Kidney glomerular epithelial cell (primary cell): ENCODE measurements around the gene KHDC1L.
A peak's percentile ranks its signal among the peaks of the same experiment; 100 is the strongest.
"Not testable (repeated sequence)": the region's sequence is repeated elsewhere in the genome, so short reads cannot be mapped to it uniquely, and the experiment has no call there.

Experiments
- DNase-seq: peaks from one replicate; lab custom pipeline; 2025; lab: John Stamatoyannopoulos, UW

KHDC1L gene

GRCh38 chr6:73204252-73204651, 21.0 kb downstream of the KHDC1L start:
- no peak for DNase-seq

DNA sequence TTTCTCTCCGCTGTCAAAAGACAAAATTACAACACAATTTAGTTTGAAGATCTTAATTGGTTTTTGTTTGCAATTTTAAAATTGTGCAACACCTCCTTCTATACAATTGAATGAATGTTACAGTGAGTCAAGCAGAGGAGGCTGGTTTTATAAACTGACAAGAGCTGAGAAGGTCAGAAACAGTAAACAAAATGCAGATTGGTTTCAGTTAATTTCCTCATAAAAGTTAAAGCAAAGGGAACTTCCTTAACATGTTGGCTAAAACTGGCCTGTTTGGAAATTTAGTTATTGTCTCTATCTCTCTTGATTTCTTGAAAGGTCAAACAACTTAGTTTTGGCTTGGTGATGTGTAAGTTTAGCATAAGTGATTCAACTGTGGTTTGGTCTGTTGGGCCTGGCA, 22.2 kb downstream of the KHDC1L start:
- no peak for DNase-seq

GRCh38 chr6:73200735-73201134, 24.6 kb downstream of the KHDC1L start:
- DNase-seq: no peak

- DNase-seq: no peak
Observed at GRCh38 chr6:73200247-73200646, 25.0 kb downstream of the KHDC1L start.

DNA sequence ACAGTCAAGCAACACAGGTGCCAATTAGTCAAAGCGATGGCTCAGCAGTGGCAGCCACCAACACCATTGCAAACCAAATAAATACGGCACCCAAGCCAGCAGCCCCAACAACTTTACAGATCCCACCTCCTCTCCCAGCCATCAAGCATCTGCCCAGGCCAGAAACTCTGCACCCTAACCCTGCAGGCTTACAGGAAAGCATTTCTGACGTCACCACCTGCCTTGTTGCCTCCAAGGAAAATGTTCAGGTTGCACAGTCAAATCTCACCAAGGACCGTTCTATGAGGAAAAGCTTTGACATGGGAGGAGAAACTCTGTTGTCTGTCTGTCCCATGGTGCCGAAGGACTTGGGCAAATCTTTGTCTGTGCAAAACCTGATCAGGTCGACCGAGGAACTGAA, 30.6 kb downstream of the KHDC1L start:
- DNase-seq: no peak

DNA sequence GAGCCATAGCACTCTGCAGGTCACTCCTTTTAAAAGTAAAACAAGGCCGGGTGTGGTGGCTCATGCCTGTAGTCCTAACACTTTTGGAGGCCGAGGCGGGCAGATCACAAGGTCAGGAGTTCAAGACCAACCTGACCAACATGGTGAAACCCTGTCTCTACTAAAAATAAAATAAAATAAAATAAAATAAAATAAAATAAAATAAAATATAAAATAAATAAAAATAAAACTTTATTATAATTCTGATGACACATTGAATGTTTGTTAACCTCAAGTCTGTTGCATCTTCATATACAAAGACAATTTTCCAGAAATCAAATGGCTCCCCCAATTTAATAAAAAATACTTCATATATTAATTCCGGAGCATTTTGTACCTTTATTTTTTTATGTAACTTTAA, 32.0 kb downstream of the KHDC1L start:
- DNase-seq: not testable (repeated sequence)

DNA sequence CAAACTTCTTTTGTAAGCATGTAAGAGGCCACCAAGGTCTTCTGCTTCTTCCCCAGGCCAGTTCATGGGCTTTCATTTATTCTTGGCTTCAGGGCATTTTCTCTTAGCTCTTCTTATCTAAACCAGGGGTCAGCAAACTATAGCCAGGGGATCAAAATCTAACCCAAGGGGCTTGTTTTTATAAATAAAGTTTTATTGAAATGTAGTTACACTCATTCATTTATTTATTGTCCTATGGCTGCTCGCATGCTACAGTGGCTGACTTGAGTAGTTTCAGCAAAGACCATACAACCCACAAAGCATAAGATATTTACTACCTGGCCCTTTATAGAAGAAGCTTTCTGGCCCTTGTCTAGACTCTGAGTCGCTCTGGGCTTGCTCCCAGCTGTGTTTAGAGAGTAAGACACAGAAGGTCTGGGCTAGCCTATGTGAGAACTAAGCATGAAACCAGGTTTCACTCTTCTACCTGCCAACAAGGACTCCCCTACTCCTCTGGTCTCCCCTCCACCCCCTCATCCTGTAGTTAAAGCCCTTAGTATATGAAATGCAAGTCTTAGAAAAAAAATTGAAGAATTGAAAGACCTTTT, 43.2 kb downstream of the KHDC1L start:
- DNase-seq: no peak

- peak; percentile 77 for DNase-seq
Observed at GRCh38 chr6:73180763-73181619, 44.3 kb downstream of the KHDC1L start.

- no peak for DNase-seq
Observed at GRCh38 chr6:73180076-73180738, 45.1 kb downstream of the KHDC1L start.

DNA sequence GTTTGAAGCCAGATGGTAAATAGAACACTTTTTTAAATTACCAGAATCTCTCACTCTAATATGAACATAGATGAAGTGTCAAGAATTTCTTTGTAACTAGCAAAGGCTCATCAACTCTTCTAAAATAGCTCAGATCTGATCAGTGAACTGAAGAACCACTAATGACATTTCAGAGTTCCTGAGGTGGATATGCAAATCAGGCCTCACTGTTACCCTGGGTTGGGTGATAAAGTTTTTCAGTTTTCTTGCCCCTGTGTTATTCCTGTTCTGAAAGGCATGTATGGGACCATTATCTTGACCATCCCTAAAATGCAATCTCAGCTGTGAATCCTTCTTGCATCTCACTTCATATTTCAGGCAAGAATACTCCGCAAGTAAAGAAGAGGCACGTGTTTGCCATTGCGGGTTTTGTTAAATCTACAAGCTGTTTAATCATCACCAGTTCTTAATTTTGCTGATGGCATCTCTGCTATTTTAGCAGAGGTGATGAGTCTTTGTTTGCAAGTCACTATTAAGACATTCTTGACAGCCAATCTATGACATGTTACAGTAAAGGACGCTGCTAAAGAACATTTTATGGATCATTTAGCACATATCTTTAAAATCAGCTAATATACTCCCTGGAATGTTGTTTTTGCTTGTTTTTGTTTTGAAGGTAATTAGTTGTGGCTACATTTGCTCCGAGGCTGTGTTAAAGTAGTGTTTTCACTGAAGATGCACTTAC, 47.9 kb downstream of the KHDC1L start:
- DNase-seq: no peak

DNA sequence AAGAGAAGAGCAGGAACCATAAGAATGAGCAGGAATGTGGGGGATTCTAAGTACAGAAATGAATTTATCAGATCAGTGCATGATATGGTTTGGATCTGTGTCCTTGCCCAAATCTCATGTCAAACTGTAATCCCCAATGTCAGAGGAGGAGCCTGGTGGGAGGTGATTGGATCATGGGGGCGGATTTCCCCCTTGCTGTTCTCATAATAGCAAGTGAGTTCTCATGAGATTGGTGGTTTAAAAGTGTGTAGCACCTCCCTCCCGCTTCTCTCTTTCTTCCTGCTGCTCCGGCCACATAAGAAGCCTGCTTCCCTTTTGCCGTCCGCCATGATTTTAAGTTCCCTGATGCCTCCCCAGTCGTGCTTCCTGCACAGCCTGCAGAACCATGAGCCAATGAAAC, 49.2 kb downstream of the KHDC1L start:
- no peak for DNase-seq

DNA sequence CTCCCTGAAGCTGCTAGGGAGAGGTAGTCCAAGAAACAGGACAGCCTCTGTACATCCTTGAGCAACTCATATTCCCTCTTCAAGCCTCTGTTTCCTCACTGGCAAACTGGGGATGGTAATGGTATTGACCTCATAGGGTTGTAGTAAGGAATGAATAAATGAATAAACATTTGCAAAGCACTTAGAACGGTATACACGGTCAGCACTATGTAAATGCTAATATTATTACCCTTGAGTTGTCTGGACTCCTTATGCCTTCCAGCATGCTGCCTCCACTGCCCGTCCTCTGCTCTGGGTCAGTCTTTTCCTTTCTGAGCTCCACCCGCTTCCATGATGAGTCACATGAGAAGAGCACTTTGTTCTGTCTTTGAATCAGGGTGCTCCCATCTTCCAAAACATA, 50.6 kb downstream of the KHDC1L start:
- DNase-seq: no peak
